GM21515 (cell line): ENCODE measurements around the gene LAPTM4A.

Experiments
- ATAC-seq: cut with Tn5 transposase; IDR thresholded peaks from one replicate; pipeline ENCODE4 v1.9.1; 2021; ENCODE audit not compliant: unreplicated experiment

Gene LAPTM4A

GRCh38 chr2:19989342-19989666, 62.1 kb downstream of the LAPTM4A start:
- no peak for ATAC-seq

GRCh38 chr2:19988600-19988999, 62.8 kb downstream of the LAPTM4A start:
- ATAC-seq, result no peak

- peak; percentile 68 for ATAC-seq
Observed at GRCh38 chr2:19987936-19988335, 63.5 kb downstream of the LAPTM4A start.
